Neutrophil (primary cell): ENCODE results near the gene IDUA.

Experiments
- H3K27ac ChIP-seq: fragments of 200-600 bp; sonication (generic); 2 replicates; pipeline ENCODE4 v1.5.1; 2016; ENCODE audit warnings: mild to moderate bottlenecking, moderate library complexity
- H3K27me3 ChIP-seq: fragments of 200-600 bp; sonication (generic); 2 replicates; pipeline ENCODE4 v1.6.0; 2016; ENCODE audit warnings: mild to moderate bottlenecking
- H3K36me3 ChIP-seq: fragments of 200-600 bp; sonication (generic); 2 replicates; pipeline ENCODE4 v1.5.1; 2017
- H3K4me1 ChIP-seq, 2 experiments: fragments of 200-600 bp in 1 of 2; sonication (generic) in 1 of 2; 1 replicate in 1 of 2; 2 replicates in 1 of 2; pipeline versions ENCODE4 v1.5.1 to v1.6.1; 2013 to 2016; ENCODE audit warnings: low read depth in 1 of 2, low read length in 1 of 2, mild to moderate bottlenecking in 1 of 2, moderate library complexity in 1 of 2; ENCODE audit not compliant: control insufficient read depth in 1 of 2, insufficient read depth in 1 of 2
- H3K4me3 ChIP-seq, 2 experiments: fragments of 200-600 bp in 1 of 2; sonication (generic) in 1 of 2; 1 replicate in 1 of 2; 2 replicates in 1 of 2; pipeline ENCODE4 v1.5.1; 2013 to 2016; ENCODE audit warnings: low read depth in 1 of 2, low read length in 1 of 2, mild to moderate bottlenecking in 1 of 2, moderate library complexity in 1 of 2
- H3K9me3 ChIP-seq: fragments of 200-600 bp; sonication (generic); 2 replicates; pipeline ENCODE4 v1.5.1; 2016
- TF ChIP-seq, protein P1 (sequence below): fragments of 200-600 bp; sonication (generic); IDR thresholded peaks from 2 replicates; pipeline ENCODE4 v1.5.1; 2016; ENCODE audit warnings: antibody characterized with exemption

IDUA gene

DNA sequence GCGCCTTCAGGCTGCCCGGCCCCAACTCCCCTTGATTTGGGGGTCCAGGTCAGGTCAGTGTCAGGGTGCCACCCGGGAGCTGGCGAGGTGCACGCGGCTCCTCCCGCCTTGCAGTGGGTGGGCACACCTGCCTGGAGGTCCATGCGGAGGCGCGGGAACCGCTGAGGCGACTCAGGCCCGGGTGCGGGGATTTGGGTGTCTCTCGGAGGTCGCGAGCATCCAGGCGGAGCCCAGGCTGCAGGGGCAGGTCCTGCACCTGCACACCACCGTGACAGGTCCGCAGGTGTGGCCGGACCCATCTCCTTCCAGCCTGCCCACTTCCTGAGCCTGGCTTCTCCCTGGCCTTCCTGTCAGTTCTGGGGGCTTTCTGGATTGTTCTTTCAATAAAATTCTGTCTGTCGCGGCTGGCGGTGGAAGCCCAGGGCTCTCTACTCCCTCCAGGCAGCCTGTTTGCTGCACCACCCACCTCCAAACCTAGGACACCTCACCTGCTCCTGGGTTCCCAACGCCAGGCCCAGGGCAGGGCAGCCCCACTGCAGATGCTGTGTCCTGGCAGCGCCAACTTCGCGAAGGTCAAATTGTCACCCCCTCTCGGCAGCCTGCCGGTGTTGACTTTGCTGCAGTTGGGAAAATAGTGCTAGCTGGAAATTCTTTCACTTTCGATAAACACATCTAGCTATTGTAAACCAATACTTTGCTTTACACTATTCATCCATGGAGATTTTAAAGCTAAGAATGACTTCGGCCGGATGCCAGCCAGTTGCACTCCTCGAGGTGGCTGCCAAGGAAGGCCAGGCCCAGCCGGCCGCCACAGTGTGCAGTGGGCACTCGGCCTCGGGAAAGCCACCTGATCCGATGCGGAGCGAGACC, 60.5 kb downstream of the IDUA start:
- Histone ChIP-seq H3K27ac (no peak overlapping the region), H3K4me1 (no peaks in the 10 kb centered on the region), H3K9me3 (no peaks in the 10 kb centered on the region), H3K4me3 (no peak overlapping the region), H3K36me3 (no peaks in the 10 kb centered on the region), H3K27me3 (peaks cover 70% of the 10 kb centered on the region)
- TF ChIP-seq, protein P1, sequence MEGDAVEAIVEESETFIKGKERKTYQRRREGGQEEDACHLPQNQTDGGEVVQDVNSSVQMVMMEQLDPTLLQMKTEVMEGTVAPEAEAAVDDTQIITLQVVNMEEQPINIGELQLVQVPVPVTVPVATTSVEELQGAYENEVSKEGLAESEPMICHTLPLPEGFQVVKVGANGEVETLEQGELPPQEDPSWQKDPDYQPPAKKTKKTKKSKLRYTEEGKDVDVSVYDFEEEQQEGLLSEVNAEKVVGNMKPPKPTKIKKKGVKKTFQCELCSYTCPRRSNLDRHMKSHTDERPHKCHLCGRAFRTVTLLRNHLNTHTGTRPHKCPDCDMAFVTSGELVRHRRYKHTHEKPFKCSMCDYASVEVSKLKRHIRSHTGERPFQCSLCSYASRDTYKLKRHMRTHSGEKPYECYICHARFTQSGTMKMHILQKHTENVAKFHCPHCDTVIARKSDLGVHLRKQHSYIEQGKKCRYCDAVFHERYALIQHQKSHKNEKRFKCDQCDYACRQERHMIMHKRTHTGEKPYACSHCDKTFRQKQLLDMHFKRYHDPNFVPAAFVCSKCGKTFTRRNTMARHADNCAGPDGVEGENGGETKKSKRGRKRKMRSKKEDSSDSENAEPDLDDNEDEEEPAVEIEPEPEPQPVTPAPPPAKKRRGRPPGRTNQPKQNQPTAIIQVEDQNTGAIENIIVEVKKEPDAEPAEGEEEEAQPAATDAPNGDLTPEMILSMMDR: no peak

DNA sequence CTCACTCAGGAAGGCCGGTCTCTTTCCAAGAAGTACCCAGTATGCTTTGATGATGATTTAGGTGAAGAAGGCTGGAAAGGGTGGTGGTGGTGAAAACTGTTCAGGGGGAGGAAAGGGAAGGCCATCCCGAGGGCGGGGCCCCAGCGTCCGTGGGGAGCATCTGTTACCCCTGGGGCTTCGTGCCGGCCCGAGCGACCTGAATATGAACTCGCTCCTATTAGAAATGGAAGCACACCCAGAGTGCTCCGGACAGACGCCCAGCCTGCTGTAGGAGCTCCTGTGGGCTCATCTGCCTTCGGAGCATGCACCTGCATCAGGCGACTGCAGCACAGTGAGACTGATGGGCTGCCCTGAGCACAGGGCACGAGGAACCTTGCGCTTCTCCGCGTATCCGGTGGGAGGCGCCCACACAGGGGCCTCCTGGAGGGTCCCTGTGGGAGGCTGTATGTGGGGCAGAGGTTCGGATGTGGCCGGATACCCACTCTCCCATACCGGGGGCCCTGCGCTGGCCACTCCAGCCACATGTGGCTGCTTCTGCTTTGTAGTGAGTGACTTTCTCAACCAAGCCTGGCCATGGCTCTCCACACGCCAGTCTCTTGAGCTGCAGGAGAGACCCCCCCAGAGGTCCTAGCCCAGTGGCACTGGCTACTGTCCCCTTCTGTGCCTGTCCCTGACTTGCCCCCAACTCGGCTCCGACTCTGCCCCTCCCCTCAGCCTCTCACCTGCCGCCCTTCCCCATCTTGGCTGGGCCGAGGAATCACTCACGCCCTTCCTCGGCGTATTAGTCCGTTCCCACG, 61.3 kb downstream of the IDUA start:
- Histone ChIP-seq H3K4me1 (no peaks in the 10 kb centered on the region), H3K27ac (no peak overlapping the region), H3K36me3 (no peaks in the 10 kb centered on the region), H3K27me3 (peaks cover 77% of the 10 kb centered on the region), H3K9me3 (no peaks in the 10 kb centered on the region), H3K4me3 (no peak overlapping the region)
- TF ChIP-seq, protein P1: no peak

DNA sequence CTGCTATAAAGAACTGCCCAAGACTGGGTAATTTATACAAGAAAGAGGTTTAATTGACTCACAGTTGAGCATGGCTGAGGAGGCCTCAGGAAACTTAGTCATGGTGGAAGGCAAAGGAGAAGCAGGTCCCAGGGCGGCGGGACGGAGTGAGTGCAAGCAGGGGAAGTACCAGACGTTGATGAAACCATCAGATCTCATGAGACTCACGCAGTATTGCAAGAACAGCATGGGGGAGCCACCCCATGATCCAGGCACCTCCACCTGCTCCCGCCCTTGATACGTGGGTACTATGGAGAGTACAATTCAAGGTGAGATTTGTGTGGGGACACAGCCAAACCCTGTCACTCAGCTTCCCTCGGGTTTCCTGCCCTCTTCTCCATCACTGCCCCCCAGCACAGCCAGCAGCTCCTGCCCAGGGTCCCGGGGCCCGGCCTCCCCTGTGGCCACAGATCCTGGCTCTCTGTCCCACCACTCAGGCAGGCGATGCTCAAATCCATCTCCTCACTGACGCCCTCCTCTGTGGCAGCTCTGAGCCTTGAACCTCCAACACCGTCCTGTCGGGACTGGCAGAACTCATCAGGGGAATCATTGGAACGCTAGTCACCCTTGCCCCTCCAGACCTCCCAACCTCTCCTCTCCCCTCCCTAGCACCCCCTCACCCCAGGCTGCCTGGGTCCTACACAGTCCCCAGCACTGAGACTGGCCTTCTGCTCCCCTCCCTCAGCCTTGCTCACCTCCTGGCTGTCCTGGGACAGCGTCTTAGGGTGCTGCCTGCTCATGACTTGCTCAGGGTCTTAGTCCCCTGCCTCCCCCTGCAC, 62.1 kb downstream of the IDUA start:
- H3K36me3 ChIP-seq: no peaks in the 10 kb centered on the region
- H3K9me3 ChIP-seq: no peaks in the 10 kb centered on the region
- no peak overlapping the region for H3K27ac ChIP-seq
- H3K4me1 ChIP-seq: no peaks in the 10 kb centered on the region
- TF ChIP-seq, protein P1: no peak
- H3K27me3 ChIP-seq: peaks cover 77% of the 10 kb centered on the region
- no peak overlapping the region for H3K4me3 ChIP-seq

DNA sequence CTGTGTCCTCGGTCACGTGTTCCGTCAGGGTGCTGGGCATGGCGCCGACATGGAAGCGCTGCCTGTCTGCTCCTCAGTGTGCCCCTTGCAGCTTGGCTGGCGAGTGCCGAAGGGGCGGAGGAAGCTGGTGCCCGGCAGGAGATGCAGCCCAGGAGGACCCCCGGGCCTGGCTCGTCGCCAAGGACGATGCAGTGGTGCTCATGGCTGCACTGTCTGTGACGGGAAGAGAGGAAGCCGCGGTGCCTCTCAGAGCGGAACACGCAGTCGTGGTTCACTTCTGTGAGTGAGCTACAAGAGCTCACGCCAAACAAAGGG, 62.7 kb downstream of the IDUA start:
- Histone ChIP-seq H3K9me3 (no peaks in the 10 kb centered on the region), H3K4me1 (no peaks in the 10 kb centered on the region), H3K27me3 (peaks cover 72% of the 10 kb centered on the region), H3K36me3 (no peaks in the 10 kb centered on the region), H3K27ac (no peak overlapping the region), H3K4me3 (no peak overlapping the region)
- TF ChIP-seq, protein P1: no peak

DNA sequence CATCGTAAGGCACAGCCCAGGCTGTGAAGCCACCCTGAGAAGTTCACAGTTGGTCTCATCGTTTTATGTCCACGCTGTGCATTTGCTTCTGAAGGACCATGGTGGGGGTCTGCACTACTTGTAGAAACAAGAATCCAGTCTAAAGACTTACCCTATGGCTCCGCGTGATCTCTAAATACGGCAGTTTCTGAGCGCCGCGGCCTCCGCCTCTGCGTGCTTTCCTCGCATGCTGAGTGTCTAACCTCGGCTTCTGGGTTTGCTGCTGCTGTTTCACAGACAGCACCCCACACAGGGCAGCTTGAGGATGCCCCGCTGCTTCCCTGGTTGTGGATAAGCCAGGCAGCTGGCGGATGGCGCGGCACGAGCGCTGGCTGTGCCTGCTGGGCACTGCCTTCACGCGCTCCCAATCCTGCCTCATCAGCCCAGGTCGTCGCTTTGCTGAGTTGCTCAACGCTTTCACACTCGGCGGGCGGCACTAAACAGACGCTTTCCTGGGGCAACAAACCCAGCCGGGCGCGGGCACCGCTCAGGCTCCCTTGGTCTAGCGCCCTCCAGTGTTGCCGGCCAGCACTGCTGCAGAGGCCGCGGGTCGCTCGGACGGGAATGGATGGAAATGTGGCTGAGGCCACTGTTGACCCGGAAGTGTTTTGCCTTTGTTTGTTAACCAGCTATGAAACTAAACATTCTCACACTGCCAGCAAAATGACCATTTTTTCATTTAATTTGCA, 63.8 kb downstream of the IDUA start:
- TF ChIP-seq, protein P1: no peak
- H3K27me3 ChIP-seq: peaks cover 67% of the 10 kb centered on the region
- H3K4me1 ChIP-seq: no peaks in the 10 kb centered on the region
- no peak overlapping the region for H3K4me3 ChIP-seq
- H3K27ac ChIP-seq: no peak overlapping the region
- no peaks in the 10 kb centered on the region for H3K36me3 ChIP-seq
- H3K9me3 ChIP-seq: no peaks in the 10 kb centered on the region
